GM12874 (cell line): Measurements from ENCODE around the gene PI4K2B.

Experiments
- TF ChIP-seq, protein P1 (sequence below): IDR thresholded peaks from 2 replicates; pipeline ENCODE4 v1.5.1; 2011; ENCODE audit warnings: low read depth, mild to moderate bottlenecking, control low read depth, low read length, moderate library complexity; ENCODE audit not compliant: insufficient read depth

Gene PI4K2B

DNA sequence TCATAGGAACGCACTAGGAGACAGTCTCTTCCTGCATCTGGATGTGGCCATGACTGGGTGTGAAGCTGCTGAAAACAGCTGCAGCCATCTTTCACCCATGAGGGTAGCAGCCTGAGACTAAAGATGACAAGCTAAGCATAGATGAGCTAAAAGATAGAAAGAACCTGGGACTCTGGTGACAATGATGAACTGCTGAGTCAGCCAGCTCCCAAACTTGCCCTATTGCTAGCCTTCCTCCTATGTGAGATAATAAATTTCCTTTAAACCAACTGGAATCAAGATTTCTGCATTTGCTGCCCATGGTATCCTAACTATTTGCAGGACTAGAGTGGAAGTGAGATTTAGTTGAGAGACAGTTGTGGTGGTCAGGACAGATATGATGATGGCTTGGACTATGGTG is 21.0 kb upstream of the PI4K2B start:
- TF ChIP-seq, protein P1, sequence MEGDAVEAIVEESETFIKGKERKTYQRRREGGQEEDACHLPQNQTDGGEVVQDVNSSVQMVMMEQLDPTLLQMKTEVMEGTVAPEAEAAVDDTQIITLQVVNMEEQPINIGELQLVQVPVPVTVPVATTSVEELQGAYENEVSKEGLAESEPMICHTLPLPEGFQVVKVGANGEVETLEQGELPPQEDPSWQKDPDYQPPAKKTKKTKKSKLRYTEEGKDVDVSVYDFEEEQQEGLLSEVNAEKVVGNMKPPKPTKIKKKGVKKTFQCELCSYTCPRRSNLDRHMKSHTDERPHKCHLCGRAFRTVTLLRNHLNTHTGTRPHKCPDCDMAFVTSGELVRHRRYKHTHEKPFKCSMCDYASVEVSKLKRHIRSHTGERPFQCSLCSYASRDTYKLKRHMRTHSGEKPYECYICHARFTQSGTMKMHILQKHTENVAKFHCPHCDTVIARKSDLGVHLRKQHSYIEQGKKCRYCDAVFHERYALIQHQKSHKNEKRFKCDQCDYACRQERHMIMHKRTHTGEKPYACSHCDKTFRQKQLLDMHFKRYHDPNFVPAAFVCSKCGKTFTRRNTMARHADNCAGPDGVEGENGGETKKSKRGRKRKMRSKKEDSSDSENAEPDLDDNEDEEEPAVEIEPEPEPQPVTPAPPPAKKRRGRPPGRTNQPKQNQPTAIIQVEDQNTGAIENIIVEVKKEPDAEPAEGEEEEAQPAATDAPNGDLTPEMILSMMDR, result no peak

DNA sequence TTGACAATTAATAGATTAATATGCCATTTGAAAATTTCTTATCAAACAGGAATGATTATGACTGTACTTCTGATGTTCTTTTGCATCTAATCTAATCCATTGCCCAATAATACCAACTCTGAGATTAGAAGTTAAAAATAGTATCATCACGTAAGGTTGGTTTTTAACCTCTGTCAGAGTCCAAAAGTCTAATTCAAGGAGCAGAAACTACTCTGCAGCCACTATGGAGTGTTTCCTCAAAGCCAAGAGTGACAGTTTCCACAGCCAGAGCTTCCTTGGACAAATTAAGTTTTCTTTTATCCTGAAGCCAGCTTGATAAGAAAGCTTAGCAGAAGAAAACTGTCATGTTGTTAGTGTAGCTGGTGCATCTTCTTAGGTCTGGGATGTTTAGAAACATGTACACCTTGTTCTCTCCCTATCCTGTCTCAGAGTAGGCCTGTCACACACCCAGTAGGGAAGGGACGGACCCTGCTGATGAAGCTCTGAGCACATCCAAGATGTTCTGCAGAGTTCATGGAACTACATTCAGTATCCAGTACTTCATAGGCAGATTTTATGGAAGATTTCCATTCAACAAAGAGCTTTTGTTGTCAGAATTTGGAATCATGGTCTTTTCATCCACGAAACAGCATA is 20.4 kb upstream of the PI4K2B start:
- TF ChIP-seq, protein P1, result no peak

- TF ChIP-seq, protein P1, result no peak
Observed at GRCh38 chr4:25215511-25215910, 18.3 kb upstream of the PI4K2B start.

DNA sequence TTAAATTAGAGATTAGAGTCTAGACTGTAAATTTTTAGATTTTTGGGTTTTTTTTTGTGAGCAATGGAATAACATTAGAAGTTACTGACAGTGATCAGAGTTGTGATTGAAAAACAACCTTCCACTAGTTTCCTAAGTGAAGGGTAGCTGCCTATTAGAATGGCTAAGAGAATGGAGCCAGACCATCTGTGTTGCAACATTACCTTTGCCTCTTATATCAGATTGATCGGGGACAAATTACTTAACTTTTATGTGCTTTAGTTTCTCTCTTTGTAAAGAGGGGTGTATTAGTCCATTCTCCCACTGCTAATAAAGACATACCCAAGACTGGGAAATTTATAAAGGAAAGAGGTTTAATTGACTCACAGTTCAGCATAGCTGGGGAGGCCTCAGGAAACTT is 12.5 kb upstream of the PI4K2B start:
- TF ChIP-seq, protein P1, result no peak

DNA sequence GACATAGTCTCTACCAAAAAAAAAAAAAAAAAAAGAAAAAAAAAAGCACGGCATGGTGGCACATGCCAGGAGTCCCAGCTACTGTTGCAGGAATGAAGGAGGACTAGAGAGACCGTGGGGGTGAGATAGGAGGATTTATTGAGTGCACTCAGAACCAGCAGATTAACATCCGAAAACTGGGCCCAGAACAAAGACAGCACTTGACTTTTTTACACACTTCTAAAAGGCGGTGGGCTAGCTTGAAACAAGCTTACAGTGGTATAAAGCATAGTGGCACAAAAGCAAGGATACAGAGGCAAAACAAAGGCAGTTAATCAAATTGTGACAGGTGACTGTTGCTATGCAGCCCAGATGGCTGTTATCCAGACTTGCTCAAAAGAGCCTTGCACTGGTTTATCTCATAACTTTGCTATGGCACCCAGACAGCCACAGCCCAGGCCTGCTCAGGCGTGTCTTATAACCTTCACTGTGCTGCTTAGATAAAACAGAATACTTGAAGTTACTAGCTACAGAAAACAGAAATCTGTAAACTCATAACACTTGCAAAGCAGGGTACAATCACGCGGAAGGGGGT is 9.9 kb upstream of the PI4K2B start:
- TF ChIP-seq, protein P1, result no peak

- TF ChIP-seq, protein P1, result no peak
Observed at GRCh38 chr4:25229804-25230203, 4.0 kb upstream of the PI4K2B start.

GRCh38 chr4:25233194-25233593 is 639 bp upstream of the PI4K2B start:
- TF ChIP-seq, protein P1, result no peak
